HG02571 (cell line): ENCODE measurements around the gene RBFOX1.

Source experiments
- ATAC-seq: cut with Tn5 transposase; IDR thresholded peaks from one replicate; pipeline ENCODE4 v1.9.1; 2021; ENCODE audit warnings: mild to moderate bottlenecking, moderate library complexity; ENCODE audit not compliant: unreplicated experiment

RBFOX1 gene

GRCh38 chr16:7334801-7335560, 2.3 kb downstream of the RBFOX1 start:
- ATAC-seq = no peak

- ATAC-seq = no peak
Measured at GRCh38 chr16:7335991-7336634, 3.5 kb downstream of the RBFOX1 start.

GRCh38 chr16:7336742-7337141, 4.1 kb downstream of the RBFOX1 start:
- ATAC-seq = no peak

GRCh38 chr16:7338826-7339225, 6.2 kb downstream of the RBFOX1 start:
- ATAC-seq = no peak

- no peak for ATAC-seq
Measured at GRCh38 chr16:7339700-7340099, 7.1 kb downstream of the RBFOX1 start.

GRCh38 chr16:7340938-7341337, 8.3 kb downstream of the RBFOX1 start:
- ATAC-seq = no peak

- no peak for ATAC-seq
Measured at GRCh38 chr16:7342598-7342997, 10.0 kb downstream of the RBFOX1 start.

GRCh38 chr16:7343243-7343642, 10.6 kb downstream of the RBFOX1 start:
- no peak for ATAC-seq

GRCh38 chr16:7344830-7345780, 12.5 kb downstream of the RBFOX1 start:
- no peak for ATAC-seq

GRCh38 chr16:7350806-7351205, 18.2 kb downstream of the RBFOX1 start:
- ATAC-seq = no peak

- no peak for ATAC-seq
Measured at GRCh38 chr16:7351610-7352510, 19.2 kb downstream of the RBFOX1 start.

- ATAC-seq = no peak
Measured at GRCh38 chr16:7355758-7356157, 23.1 kb downstream of the RBFOX1 start.

GRCh38 chr16:7361416-7362129, 28.9 kb downstream of the RBFOX1 start:
- no peak for ATAC-seq

GRCh38 chr16:7362231-7362630, 29.6 kb downstream of the RBFOX1 start:
- ATAC-seq = no peak

- no peak for ATAC-seq
Measured at GRCh38 chr16:7363422-7364417, 31.1 kb downstream of the RBFOX1 start.

GRCh38 chr16:7366041-7366440, 33.4 kb downstream of the RBFOX1 start:
- ATAC-seq = no peak

GRCh38 chr16:7366993-7367880, 34.6 kb downstream of the RBFOX1 start:
- no peak for ATAC-seq

- no peak for ATAC-seq
Measured at GRCh38 chr16:7369204-7369603, 36.6 kb downstream of the RBFOX1 start.
